NCI-H146 (cell line): ENCODE results near the gene PPP1R13L.

Experiments
- DNase-seq: peaks from one replicate; lab custom pipeline; 2025; lab: John Stamatoyannopoulos, UW

The PPP1R13L gene, protein sequence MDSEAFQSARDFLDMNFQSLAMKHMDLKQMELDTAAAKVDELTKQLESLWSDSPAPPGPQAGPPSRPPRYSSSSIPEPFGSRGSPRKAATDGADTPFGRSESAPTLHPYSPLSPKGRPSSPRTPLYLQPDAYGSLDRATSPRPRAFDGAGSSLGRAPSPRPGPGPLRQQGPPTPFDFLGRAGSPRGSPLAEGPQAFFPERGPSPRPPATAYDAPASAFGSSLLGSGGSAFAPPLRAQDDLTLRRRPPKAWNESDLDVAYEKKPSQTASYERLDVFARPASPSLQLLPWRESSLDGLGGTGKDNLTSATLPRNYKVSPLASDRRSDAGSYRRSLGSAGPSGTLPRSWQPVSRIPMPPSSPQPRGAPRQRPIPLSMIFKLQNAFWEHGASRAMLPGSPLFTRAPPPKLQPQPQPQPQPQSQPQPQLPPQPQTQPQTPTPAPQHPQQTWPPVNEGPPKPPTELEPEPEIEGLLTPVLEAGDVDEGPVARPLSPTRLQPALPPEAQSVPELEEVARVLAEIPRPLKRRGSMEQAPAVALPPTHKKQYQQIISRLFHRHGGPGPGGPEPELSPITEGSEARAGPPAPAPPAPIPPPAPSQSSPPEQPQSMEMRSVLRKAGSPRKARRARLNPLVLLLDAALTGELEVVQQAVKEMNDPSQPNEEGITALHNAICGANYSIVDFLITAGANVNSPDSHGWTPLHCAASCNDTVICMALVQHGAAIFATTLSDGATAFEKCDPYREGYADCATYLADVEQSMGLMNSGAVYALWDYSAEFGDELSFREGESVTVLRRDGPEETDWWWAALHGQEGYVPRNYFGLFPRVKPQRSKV

DNA sequence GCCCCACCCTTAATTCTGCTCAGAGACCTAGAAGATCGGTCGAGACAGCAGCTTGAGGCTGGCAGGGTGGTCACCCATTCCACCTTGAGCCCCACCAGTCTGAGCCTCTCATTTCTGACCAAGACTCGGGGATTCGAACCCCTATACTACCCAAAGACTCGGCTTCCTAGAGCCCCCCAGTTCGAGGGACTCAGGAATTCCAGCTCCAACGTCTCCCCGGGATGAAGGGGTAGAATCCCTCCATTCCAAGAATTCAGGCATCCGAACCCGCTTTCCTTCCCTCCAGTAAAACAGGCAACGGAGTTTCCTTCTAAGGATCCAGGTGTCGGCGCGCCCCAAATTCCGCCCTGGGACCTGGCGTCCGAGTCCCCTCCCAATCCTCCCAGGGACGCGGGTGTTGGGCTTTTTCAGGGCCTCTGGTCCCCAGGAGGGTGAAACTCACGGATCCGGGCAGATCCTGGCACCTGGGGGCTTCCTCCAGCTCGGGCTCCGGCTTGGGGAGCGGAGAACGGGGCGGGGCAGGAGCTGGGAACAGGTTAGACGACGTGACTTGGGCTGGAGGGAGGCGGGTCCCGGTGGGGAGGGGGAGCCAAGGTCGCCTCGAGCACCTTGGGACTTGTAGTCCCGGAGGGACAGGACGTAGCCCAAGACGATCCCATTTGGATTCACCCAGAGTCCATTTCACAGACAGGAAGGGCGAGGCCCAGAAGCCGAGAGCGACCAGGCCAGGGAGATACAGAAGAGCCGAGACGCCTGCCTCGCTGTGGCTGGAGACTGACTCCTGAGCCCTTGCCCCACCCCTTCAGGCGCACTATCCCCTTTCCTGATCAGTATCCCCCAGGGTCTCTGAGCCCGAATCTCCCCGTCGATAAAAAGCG lies at the start of gene PPP1R13L:
PPP1R13L (minus strand) TSS at position 513 of the 878 bp plus-strand sequence. CDS start 6,751 bp downstream, outside the sequence.
- DNase-seq: peak; percentile 89

- no peak for DNase-seq
Observed at GRCh38 chr19:45451850-45452387, 47.0 kb upstream of the PPP1R13L start.

- DNase-seq: no peak
Observed at GRCh38 chr19:45451131-45451849, 46.4 kb upstream of the PPP1R13L start.

- DNase-seq: no peak
Observed at GRCh38 chr19:45450012-45450333, 45.1 kb upstream of the PPP1R13L start.

DNA sequence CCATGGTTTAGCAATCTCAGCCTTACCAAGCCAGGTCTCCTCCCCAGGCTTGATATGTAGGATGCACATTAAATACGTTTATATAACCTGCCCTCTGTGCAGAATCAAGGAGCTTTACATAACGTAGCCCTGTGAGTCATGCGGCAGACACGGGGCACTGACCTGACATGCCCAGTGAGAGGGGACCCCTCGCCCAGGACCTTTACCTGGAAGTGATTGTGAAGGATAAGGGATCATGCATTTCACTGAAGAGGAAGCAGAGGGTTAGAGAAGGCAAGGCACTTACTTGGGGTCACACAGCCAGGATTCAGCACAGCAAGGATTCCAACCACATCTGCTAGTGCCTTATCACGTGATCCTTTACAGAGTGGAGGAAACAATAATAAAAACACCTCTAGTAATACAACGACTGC lies 44.0 kb upstream of the PPP1R13L start:
- no peak for DNase-seq

GRCh38 chr19:45448425-45448756 lies 43.5 kb upstream of the PPP1R13L start:
- DNase-seq: no peak

DNA sequence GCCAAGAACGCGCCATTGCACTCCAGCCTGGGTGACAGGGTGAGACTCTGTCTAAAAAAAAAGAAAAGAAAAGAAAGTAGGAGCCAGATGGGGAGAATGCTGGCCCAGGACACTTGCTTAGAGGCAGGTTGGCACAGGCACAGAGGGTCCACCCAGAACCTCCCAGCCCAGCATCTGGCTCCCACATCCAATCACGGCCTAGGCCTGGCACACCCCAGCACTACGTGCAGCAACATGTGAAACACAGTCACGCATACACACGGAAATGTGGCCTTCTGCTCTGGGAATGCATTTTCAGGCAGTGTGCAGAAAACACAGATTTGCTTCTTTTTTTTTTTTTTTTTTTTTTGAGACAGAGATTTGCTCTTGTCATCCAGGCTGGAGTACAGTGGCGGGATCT lies 42.1 kb upstream of the PPP1R13L start:
- no peak for DNase-seq

DNA sequence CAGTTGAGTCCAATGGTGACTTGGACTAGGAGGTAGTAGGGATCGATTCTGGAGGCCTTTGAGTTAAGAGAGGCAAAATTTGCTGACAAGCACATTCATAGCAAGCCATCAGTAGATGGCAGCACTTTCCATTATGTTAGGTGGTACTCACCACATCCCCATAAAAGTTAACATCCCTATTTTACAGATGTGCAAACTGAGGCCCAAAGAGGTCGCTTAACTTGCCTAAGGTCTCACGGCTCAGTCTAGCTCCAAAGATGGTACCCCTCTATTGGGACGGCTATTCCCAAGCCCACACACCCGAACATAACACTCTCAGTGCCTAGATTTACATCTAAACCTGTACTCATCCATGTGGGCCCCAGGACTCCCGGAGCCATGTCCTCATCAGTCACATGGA lies 41.4 kb upstream of the PPP1R13L start:
- peak; percentile 27 for DNase-seq

DNA sequence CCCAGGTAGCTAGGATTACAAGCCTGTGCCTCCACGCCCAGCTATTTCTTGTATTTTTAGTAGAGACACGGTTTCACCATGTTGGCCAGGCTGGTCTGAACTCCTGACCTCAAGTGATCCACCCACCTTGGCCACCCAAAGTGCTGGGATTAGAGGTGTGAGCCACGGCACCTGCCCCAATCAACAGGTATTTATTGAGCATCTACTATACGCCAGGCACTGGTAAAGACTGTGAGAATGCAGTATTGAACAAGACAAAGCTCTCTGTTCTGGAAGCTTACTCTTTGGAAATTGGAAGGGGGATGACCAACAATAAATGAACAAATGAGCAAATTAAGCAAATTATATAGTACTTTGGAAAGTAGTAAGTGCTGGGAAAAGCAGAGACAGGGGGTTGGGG lies 40.3 kb upstream of the PPP1R13L start:
- no peak for DNase-seq

- peak; percentile 66 for DNase-seq
Observed at GRCh38 chr19:45444318-45445041, 39.6 kb upstream of the PPP1R13L start.

DNA sequence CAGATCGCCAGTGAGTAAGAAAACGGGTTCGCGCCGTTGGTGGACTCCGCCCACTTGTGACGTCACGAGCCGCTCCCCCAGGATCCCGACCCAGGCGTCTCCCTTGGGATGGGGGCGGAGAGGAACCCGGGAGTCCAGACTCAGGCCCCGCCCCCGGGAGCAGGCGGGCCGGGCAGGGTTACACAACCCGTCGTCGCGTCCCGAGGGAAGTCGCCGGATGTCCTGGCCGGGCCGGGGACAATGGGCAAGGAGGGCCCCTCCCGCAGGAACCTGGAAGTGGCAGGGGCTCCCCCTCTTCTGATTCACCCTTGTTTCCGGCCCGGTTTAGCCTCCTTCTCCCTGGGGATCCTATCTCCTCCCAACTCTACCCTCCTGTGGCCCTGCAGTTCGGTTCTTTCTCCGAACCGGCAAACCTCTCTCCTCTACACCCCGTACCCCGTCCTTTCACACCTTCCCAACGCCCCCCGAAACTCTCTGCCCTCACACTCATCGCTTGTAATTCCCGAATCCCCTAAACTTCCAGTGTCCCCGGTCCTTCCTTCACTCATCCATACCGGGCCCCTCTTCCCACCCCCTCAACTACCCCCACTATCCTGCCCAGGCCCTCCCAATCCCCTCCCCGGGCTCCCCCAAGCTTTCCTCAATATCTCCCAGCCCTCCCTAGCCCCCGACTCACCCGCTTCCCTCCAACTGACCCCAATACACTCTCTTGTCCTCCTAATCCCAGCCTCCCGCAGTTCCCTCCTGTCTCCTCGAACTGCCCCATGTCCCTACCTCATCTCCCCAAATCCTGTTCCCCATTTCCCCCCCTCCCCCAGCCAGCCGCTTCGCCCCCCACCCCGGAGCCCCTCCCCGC lies 38.8 kb upstream of the PPP1R13L start:
- DNase-seq: peak; percentile 45

- peak; percentile 23 for DNase-seq
Observed at GRCh38 chr19:45442778-45443461, 38.1 kb upstream of the PPP1R13L start.

DNA sequence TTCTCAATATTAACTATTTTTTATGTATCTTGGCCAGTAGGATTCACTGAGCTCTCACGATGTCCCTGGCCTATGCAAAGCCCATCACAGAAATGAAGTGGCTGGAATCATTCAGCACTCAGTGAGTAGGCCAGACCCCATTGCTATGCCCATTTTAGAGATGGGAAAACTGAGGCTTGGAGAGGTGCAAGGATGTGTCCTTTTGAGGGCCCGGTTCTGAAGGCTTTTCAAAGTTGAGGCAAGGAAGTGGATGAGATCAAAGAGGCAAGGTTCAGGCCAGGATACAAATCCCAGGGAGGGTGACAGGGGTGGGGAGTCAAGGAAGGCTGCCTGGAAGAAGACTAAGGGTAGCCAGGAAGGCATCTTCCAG lies 37.5 kb upstream of the PPP1R13L start:
- DNase-seq: no peak

DNA sequence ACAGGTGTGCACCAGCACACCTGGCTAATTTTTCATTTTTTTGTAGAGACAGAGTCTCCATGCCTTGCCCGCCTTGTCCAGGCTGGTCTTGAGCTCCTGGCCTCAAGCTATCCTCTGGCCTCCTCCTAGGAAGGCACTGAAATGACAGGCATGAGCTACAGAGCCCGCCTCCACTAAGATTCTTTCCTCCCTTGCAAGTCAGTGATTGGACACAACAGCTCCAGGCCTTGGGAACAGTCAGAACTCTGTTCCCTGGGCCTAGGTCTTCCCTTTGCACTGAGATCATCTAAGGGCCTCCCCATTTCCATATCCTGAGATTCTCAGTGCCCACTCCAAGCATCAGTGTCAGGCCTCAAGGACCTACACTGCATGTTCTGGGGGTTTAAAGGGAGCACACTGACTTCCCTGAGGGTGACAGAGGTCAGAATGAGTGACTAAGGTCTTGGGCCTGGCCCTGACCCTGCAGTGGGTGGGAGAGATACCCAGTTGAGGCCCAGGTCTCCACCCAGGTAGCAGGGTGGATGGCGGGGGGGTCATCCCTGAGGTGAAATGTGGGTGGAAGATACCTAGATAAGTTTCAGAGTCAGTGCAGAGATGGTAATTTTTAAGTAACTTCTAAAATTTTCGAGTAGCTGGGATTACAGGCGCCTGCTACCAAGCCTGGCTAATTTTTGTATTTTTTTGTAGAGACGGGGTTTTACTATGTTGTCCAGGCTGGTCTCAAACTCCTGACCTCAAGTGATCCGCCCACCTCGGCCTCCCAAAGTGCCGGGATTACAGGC lies 36.2 kb upstream of the PPP1R13L start:
- no peak for DNase-seq

DNA sequence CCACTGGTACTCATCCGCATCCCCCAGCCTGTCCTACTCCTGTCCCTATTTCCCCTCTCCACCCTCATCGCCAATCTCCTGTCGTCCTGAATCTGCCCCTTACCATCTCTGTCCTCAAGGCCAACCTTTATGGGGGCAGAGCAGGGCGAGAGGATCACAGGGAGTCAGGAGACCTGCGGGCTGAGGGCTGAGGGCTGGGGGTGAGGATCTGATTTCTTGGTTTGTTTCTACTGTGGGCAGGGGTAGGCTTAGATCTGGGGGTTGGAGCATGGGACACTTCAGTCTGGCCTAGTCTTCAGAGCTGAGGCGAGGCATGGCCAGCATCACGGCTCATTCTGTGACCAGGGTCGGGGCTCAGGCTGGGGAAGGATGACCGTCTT lies 35.4 kb upstream of the PPP1R13L start:
- DNase-seq: no peak

- DNase-seq: peak; percentile 67
Observed at GRCh38 chr19:45439569-45440258, 34.8 kb upstream of the PPP1R13L start.

DNA sequence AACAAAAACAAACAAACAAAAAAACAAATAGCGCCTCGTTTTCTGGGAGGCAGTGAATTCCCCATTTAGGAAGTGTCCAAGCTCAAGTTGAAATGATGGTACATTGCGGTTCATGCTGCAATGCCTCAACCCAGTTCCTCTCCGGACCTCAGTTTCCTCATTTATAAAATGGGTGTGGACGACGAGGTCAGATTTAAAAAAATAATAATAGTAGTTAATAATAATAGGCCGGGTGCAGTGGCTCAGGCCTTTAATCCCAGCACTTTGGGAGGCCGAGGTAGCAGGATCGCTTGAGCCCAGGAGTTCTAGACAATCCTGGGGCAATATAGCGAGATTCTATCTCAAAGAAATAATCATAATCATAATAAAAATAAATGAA lies 34.3 kb upstream of the PPP1R13L start:
- no peak for DNase-seq

- no peak for DNase-seq
Observed at GRCh38 chr19:45437328-45437727, 32.5 kb upstream of the PPP1R13L start.
